HepG2 (cell line): ENCODE measurements around the gene TMEM198. TPM values are rescaled to one million over a fixed set of nuclear protein-coding genes. Genes with fewer than 3 reads are reported as not detected.

Experiments
- ASH2L ChIP-seq: fragments of 300-600, 200-600 bp; sonication (generic); IDR thresholded peaks from 2 replicates; pipeline ENCODE4 v1.7.0; 2017; ENCODE audit warnings: low read depth, mild to moderate bottlenecking, moderate library complexity, mixed read lengths, low read length; ENCODE audit not compliant: insufficient read length
- CEBPG ChIP-seq: IDR thresholded peaks from 2 replicates; pipeline ENCODE4 v1.6.1; 2016
- ERF ChIP-seq: IDR thresholded peaks from 2 replicates; pipeline ENCODE4 v1.6.1; 2018; ENCODE audit warnings: missing biosample characterization, missing genetic modification reagents
- FOXP4 ChIP-seq: sonication (generic); formaldehyde crosslinking; IDR thresholded peaks from 2 replicates; pipeline ENCODE4 v1.4.0; 2020; ENCODE audit warnings: missing genetic modification reagents
- KAT7 ChIP-seq: IDR thresholded peaks from 2 replicates; pipeline ENCODE4 v1.6.1; 2018; ENCODE audit warnings: borderline replicate concordance, missing compliant biosample characterization
- USF2 ChIP-seq, 2 experiments: sonication (generic) in 1 of 2; formaldehyde crosslinking in 1 of 2; IDR thresholded peaks; 2 replicates each; pipeline versions ENCODE4 v1.5.1 to v1.6.1; 2011 to 2020; ENCODE audit warnings: borderline replicate concordance in 1 of 2, low read depth in 1 of 2, low read length in 1 of 2, mild to moderate bottlenecking in 1 of 2, missing genetic modification reagents in 1 of 2, moderate library complexity in 1 of 2
- ZBTB38 ChIP-seq: sonication (generic); formaldehyde crosslinking; IDR thresholded peaks from 2 replicates; pipeline ENCODE4 v1.5.1; 2020; ENCODE audit warnings: mild to moderate bottlenecking, missing genetic modification reagents
- ZNF276 ChIP-seq: sonication (generic); formaldehyde crosslinking; IDR thresholded peaks from 2 replicates; pipeline ENCODE4 v1.4.0; 2020; ENCODE audit warnings: mild to moderate bottlenecking, low read depth, missing genetic modification reagents
- ZNF30 ChIP-seq: sonication (generic); formaldehyde crosslinking; IDR thresholded peaks from 2 replicates; pipeline ENCODE4 v1.5.0; 2020; ENCODE audit warnings: mild to moderate bottlenecking, missing genetic modification reagents
- ZNF512B ChIP-seq: sonication (generic); formaldehyde crosslinking; IDR thresholded peaks from 2 replicates; pipeline ENCODE4 v1.5.1; 2020; ENCODE audit warnings: missing genetic modification reagents, mild to moderate bottlenecking, borderline replicate concordance
- ZNF816 ChIP-seq: sonication (generic); formaldehyde crosslinking; IDR thresholded peaks from 2 replicates; pipeline ENCODE4 v1.8.0; 2022; ENCODE audit warnings: missing genetic modification reagents, mild to moderate bottlenecking, borderline replicate concordance
- polyA plus RNA-seq, 8 experiments: library from polyadenylated mRNA; depleted of rRNA in 3 of 8; stranded (reverse) in 7 of 8; unstranded in 1 of 8; fragments of >200 nt; fragmentation: Illumina TruSeq in 4 of 8; extraction: Trizol in 4 of 8; gene quantifications; 2 replicates each; pipeline versions ENCODE4 v1.2.1 to v1.2.3, GENCODE V29; 2011 to 2016; ENCODE audit warnings: low read depth in 4 of 8, missing spikeins in 1 of 8, mixed read lengths in 1 of 8; ENCODE audit not compliant: insufficient read depth in 1 of 8
- total RNA-seq, 5 experiments: library from RNA; depleted of rRNA; stranded (reverse); fragments of >200 nt; fragmentation: Illumina TruSeq; extraction: Trizol; gene quantifications; 2 replicates each; pipeline ENCODE4 v1.2.3, GENCODE V29; 2016; ENCODE audit warnings: low read depth in 1 of 5
- TF ChIP-seq, protein P1 (sequence below): sonication (generic); formaldehyde crosslinking; IDR thresholded peaks from 2 replicates; pipeline ENCODE4 v1.5.0; 2020; ENCODE audit warnings: mild to moderate bottlenecking, missing genetic modification reagents
- TF ChIP-seq, protein P2 (sequence below): IDR thresholded peaks from 2 replicates; pipeline ENCODE4 v1.6.1; 2016; ENCODE audit warnings: mild to moderate bottlenecking

TMEM198 gene
- total and polyA plus RNA-seq, 2 of the 13 experiments (the other 11 are each of a cell fraction or from before 2014, with no cell fraction given): 17.3 to 23.5 TPM

- TF ChIP-seq ZNF512B (CRISPR knock-in tag) (no peak), ZNF30 (no peak), ZNF276 (CRISPR knock-in tag) (no peak), USF2 (IDR thresholded peaks at IDR 0.05; ENCODE audit: low read depth, low read length) (no peak), USF2 (CRISPR knock-in tag; IDR thresholded peaks at IDR 0.05; ENCODE audit: borderline replicate concordance) (no peak), FOXP4 (CRISPR knock-in tag) (no peak), CEBPG (no peak), ASH2L (no peak), ERF (no peak), ZBTB38 (CRISPR knock-in tag) (no peak), KAT7 (CRISPR knock-in tag) (no peak), ZNF816 (CRISPR knock-in tag) (0 out of 2 replicates have a peak, but pooled peaks have one; percentile 60)
- TF ChIP-seq, protein P1, sequence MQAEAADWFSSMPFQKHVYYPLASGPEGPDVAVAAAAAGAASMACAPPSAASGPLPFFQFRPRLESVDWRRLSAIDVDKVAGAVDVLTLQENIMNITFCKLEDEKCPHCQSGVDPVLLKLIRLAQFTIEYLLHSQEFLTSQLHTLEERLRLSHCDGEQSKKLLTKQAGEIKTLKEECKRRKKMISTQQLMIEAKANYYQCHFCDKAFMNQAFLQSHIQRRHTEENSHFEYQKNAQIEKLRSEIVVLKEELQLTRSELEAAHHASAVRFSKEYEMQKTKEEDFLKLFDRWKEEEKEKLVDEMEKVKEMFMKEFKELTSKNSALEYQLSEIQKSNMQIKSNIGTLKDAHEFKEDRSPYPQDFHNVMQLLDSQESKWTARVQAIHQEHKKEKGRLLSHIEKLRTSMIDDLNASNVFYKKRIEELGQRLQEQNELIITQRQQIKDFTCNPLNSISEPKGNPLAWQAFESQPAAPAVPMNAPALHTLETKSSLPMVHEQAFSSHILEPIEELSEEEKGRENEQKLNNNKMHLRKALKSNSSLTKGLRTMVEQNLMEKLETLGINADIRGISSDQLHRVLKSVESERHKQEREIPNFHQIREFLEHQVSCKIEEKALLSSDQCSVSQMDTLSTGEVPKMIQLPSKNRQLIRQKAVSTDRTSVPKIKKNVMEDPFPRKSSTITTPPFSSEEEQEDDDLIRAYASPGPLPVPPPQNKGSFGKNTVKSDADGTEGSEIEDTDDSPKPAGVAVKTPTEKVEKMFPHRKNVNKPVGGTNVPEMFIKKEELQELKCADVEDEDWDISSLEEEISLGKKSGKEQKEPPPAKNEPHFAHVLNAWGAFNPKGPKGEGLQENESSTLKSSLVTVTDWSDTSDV (CRISPR knock-in tag): 0 out of 2 replicates have a peak, but pooled peaks have one; percentile 29
- TF ChIP-seq, protein P2, sequence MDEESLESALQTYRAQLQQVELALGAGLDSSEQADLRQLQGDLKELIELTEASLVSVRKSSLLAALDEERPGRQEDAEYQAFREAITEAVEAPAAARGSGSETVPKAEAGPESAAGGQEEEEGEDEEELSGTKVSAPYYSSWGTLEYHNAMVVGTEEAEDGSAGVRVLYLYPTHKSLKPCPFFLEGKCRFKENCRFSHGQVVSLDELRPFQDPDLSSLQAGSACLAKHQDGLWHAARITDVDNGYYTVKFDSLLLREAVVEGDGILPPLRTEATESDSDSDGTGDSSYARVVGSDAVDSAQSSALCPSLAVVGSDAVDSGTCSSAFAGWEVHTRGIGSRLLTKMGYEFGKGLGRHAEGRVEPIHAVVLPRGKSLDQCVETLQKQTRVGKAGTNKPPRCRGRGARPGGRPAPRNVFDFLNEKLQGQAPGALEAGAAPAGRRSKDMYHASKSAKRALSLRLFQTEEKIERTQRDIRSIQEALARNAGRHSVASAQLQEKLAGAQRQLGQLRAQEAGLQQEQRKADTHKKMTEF: no peak
These were observed 739 bp downstream of the TMEM198 start (continued) for GRCh38 chr2:219544567-219544966.
